HepG2 (cell line): ENCODE data around the gene TEX12. TPM values are rescaled to one million over a fixed set of nuclear protein-coding genes. Genes with fewer than 3 reads are reported as not detected.

Experiments
- ATAC-seq: fragments of 200-7000 bp; cut with Tn5 transposase; 3 replicates; pipeline ENCODE4 v1.9.1; 2020; ENCODE audit warnings: mild to moderate bottlenecking, moderate library complexity
- BruUV-seq: library from RNA; stranded (reverse); fragments of 400-500 nt; replicated peaks from 2 replicates; lab custom pipeline; 2021; lab: Mats Ljungman, UMichigan
- CTCF ChIA-PET: fragments of 300-600 bp; formaldehyde crosslinking; extraction: SDS; loops from one replicate; lab custom pipeline; 2021; ENCODE audit warnings: low total read pairs, inconsistent platforms, low intra/inter-chr PET ratio; lab: Yijun Ruan, JAX
- POLR2A ChIA-PET: fragments of 350-600 bp; sonication (Branson Sonifier 250); formaldehyde crosslinking; loops from one replicate; lab custom pipeline; 2020; ENCODE audit warnings: antibody characterized with exemption, inconsistent platforms; lab: Yijun Ruan, JAX
- DNase-seq: peaks from one replicate; pipeline ENCODE4 v3.0.0-alpha.2; 2015; ENCODE audit warnings: low spot score
- FAIRE-seq: peaks from 3 replicates; lab custom pipeline; 2011; peaks lifted over from hg19 to GRCh38; lab: Jason Lieb, UNC
- H2AFZ ChIP-seq: one replicate; pipeline ENCODE4 v1.6.1; 2011; ENCODE audit warnings: low read length, inconsistent platforms
- H3K27ac ChIP-seq: fragments of 300-600 bp; 3 replicates; pipeline ENCODE4 v1.8.0; 2011; ENCODE audit warnings: mixed run types, mild to moderate bottlenecking, mixed read lengths, low read length, inconsistent platforms; ENCODE audit not compliant: insufficient read depth; ENCODE audit errors: extremely low read length
- H3K27me3 ChIP-seq, 2 experiments: fragments of 200-600 bp in 1 of 2; 2 replicates in 1 of 2; 3 replicates in 1 of 2; pipeline versions ENCODE4 v1.6.0 to v1.8.0; 2011; ENCODE audit warnings: low read length in 2 of 2, mild to moderate bottlenecking in 2 of 2, moderate library complexity in 2 of 2, inconsistent platforms in 1 of 2; ENCODE audit not compliant: insufficient read depth in 2 of 2, control insufficient read depth in 1 of 2
- H3K36me3 ChIP-seq, 2 experiments: fragments of 200-600 bp in 1 of 2; replicated peaks in 1 of 2; 2 replicates in 1 of 2; 3 replicates in 1 of 2; pipeline versions ENCODE4 v1.5.1 to v1.8.0; 2011; ENCODE audit warnings: low read length in 2 of 2, inconsistent platforms in 1 of 2; ENCODE audit not compliant: insufficient read depth in 2 of 2, control insufficient read depth in 1 of 2
- H3K4me1 ChIP-seq: 2 replicates; pipeline ENCODE4 v1.5.1; 2012; ENCODE audit warnings: low read length, inconsistent platforms; ENCODE audit not compliant: insufficient read depth
- H3K4me2 ChIP-seq: 2 replicates; pipeline ENCODE4 v1.6.0; 2011; ENCODE audit warnings: low read depth, low read length, inconsistent platforms
- H3K4me3 ChIP-seq, 3 experiments: fragments of 200-600 bp in 1 of 3; sonication (generic), shearing (Covaris generic) in 1 of 3; replicated peaks in 1 of 3; 2 replicates each; pipeline ENCODE4 v1.5.1; 2011 to 2016; ENCODE audit warnings: low read length in 3 of 3, inconsistent platforms in 2 of 3, low read depth in 2 of 3, mild to moderate bottlenecking in 2 of 3, control low read depth in 1 of 3, mixed read lengths in 1 of 3; ENCODE audit not compliant: insufficient read depth in 1 of 3
- H3K79me2 ChIP-seq: one replicate; pipeline ENCODE4 v1.6.1; 2011; ENCODE audit warnings: low read length, inconsistent platforms; ENCODE audit not compliant: insufficient read depth
- H3K9ac ChIP-seq: 2 replicates; pipeline ENCODE4 v1.6.0; 2011; ENCODE audit warnings: mild to moderate bottlenecking, low read depth, low read length, inconsistent platforms; ENCODE audit not compliant: insufficient read depth
- H3K9me3 ChIP-seq: 2 replicates; pipeline ENCODE4 v1.5.1; 2012; ENCODE audit warnings: mild to moderate bottlenecking, low read length
- H4K20me1 ChIP-seq: 2 replicates; pipeline ENCODE4 v1.6.0; 2011; ENCODE audit warnings: inconsistent platforms, mild to moderate bottlenecking, low read length, moderate library complexity; ENCODE audit not compliant: insufficient read depth
- DZIP1 ChIP-seq: sonication (generic); formaldehyde crosslinking; IDR thresholded peaks from 2 replicates; pipeline ENCODE4 v1.5.0; 2020; ENCODE audit warnings: mild to moderate bottlenecking, missing genetic modification reagents
- ESRRA ChIP-seq: sonication (generic); formaldehyde crosslinking; IDR thresholded peaks from 2 replicates; pipeline ENCODE4 v1.5.1; 2020; ENCODE audit warnings: mild to moderate bottlenecking, low read depth, missing genetic modification reagents
- EZH2 ChIP-seq: conservative IDR thresholded peaks from 2 replicates; pipeline ENCODE4 v1.6.1; 2012; ENCODE audit warnings: mild to moderate bottlenecking, low read depth, low read length, moderate library complexity
- MYC ChIP-seq: sonication (generic); formaldehyde crosslinking; IDR thresholded peaks from 2 replicates; pipeline ENCODE4 v1.9.0; 2021; ENCODE audit warnings: missing genetic modification reagents, borderline replicate concordance
- PRDM15 ChIP-seq: sonication (generic); formaldehyde crosslinking; IDR thresholded peaks from 2 replicates; pipeline ENCODE4 v1.4.0; 2020; ENCODE audit warnings: missing genetic modification reagents
- ZFP82 ChIP-seq: sonication (generic); formaldehyde crosslinking; IDR thresholded peaks from 2 replicates; pipeline ENCODE4 v1.5.1; 2020; ENCODE audit warnings: mild to moderate bottlenecking, missing genetic modification reagents, borderline replicate concordance
- ZNF124 ChIP-seq: sonication (generic); formaldehyde crosslinking; IDR thresholded peaks from 2 replicates; pipeline ENCODE4 v1.4.0; 2020; ENCODE audit warnings: missing genetic modification reagents
- ZNF589 ChIP-seq: sonication (generic); formaldehyde crosslinking; conservative IDR thresholded peaks from 2 replicates; pipeline ENCODE4 v1.8.0; 2022; ENCODE audit warnings: mild to moderate bottlenecking, moderate library complexity, missing genetic modification reagents
- ZNF83 ChIP-seq: sonication (generic); formaldehyde crosslinking; IDR thresholded peaks from 2 replicates; pipeline ENCODE4 v1.4.0; 2020; ENCODE audit warnings: missing genetic modification reagents, mild to moderate bottlenecking, borderline replicate concordance
- WGBS: methylation state at CpG from one replicate; pipeline ENCODE4 v1.1.6; 2017; ENCODE audit warnings: low lambda C conversion rate; 5-methylcytosine and 5-hydroxymethylcytosine counted together
- in situ Hi-C: cut with HindIII; loops from 2 replicates; pipeline ENCODE4 v1.10.0; 2017; ENCODE audit warnings: low pct_unique_long_range_greater_than_20kb; ENCODE audit not compliant: extremely low pct_ligation_motif_present
- intact Hi-C: fragments of 100-400 bp; cut with micrococcal nuclease; formaldehyde crosslinking; loops from one replicate; pipeline ENCODE4 v1.10.0; 2022; ENCODE audit not compliant: unreplicated experiment
- polyA plus RNA-seq, 8 experiments: library from polyadenylated mRNA; depleted of rRNA in 3 of 8; stranded (reverse) in 7 of 8; unstranded in 1 of 8; fragments of >200 nt; fragmentation: Illumina TruSeq in 4 of 8; extraction: Trizol in 4 of 8; gene quantifications; 2 replicates each; pipeline versions ENCODE4 v1.2.1 to v1.2.3, GENCODE V29; 2011 to 2016; ENCODE audit warnings: low read depth in 4 of 8, missing spikeins in 1 of 8, mixed read lengths in 1 of 8; ENCODE audit not compliant: insufficient read depth in 1 of 8
- total RNA-seq, 5 experiments: library from RNA; depleted of rRNA; stranded (reverse); fragments of >200 nt; fragmentation: Illumina TruSeq; extraction: Trizol; gene quantifications; 2 replicates each; pipeline ENCODE4 v1.2.3, GENCODE V29; 2016; ENCODE audit warnings: low read depth in 1 of 5

The TEX12 gene
- total and polyA plus RNA-seq, 2 of the 13 experiments (the other 11 are each of a cell fraction or from before 2014, with no cell fraction given) = not detected

- no peaks in the 10 kb centered on the region for H3K79me2 ChIP-seq
- BruUV-seq = no TSS peak
- no peaks in the 10 kb centered on the region for H3K36me3 ChIP-seq
- FAIRE-seq = no peak
- no peak overlapping the region for H3K4me3 ChIP-seq
- H3K9me3 ChIP-seq = no peaks in the 10 kb centered on the region
- ATAC-seq = no peak
- no peak overlapping the region for H3K4me2 ChIP-seq
- in situ Hi-C loops = loop anchor here (5.0 kb wide), 1 partner anchor 64 kb away; no protein-coding TSS in a partner anchor
- H3K27ac ChIP-seq = no peak overlapping the region
- H4K20me1 ChIP-seq = no peaks in the 10 kb centered on the region
- peaks cover 13% of the 10 kb centered on the region for H3K4me1 ChIP-seq
- WGBS = 89% methylated on average over 1 of the region's 1 CpG
- intact Hi-C loops = no loop called here
- ChIA-PET POLR2A (no interaction called here), CTCF (interaction anchor here (1.9 kb wide), 1 partner anchor 62 kb away, joined by 25 read pairs; no protein-coding TSS in a partner anchor)
- no peaks in the 10 kb centered on the region; a peak in 1 of 5 replicates for H3K27me3 ChIP-seq
- H3K9ac ChIP-seq = no peak overlapping the region
- no peak overlapping the region for H2AFZ ChIP-seq
- no peak for DNase-seq
- TF ChIP-seq DZIP1 (CRISPR knock-in tag) = no peak
- TF ChIP-seq ZNF83 = no peak
- no peak for TF ChIP-seq ZNF589
- TF ChIP-seq ZNF124 (CRISPR knock-in tag) = no peak
- TF ChIP-seq MYC = no peak
- TF ChIP-seq ZFP82 (CRISPR knock-in tag) = no peak
- no peak for TF ChIP-seq EZH2
- TF ChIP-seq ESRRA (CRISPR knock-in tag) = no peak
- no peak for TF ChIP-seq PRDM15
Measured at GRCh38 chr11:112176077-112176476, 8.9 kb downstream of the TEX12 start.
